Liver (tissue), 3 donors: ENCODE measurements around the gene DNAJC8.

ENCODE experiments used
- GABPA ChIP-seq, 2 donors: IDR thresholded peaks in 1 of 2; conservative IDR thresholded peaks in 1 of 2; 2 replicates each; pipeline ENCODE4 v1.6.1; 2016; ENCODE audit warnings: antibody characterized with exemption in 2 of 2, mild to moderate bottlenecking in 1 of 2, moderate library complexity in 1 of 2
- RAD21 ChIP-seq, 2 donors: IDR thresholded peaks; 2 replicates each; pipeline ENCODE4 v1.6.1; 2016; ENCODE audit warnings: antibody characterized with exemption in 2 of 2, mild to moderate bottlenecking in 2 of 2
- TF ChIP-seq, protein P1 (sequence below): fragments of 150-350 bp; IDR thresholded peaks from 2 replicates; pipeline ENCODE4 v1.5.1; 2017; ENCODE audit warnings: improper control_type of control experiment, low read depth, low read length; ENCODE audit not compliant: missing input control
- donor health status: healthy.
- donor health status: healthy.

DNA sequence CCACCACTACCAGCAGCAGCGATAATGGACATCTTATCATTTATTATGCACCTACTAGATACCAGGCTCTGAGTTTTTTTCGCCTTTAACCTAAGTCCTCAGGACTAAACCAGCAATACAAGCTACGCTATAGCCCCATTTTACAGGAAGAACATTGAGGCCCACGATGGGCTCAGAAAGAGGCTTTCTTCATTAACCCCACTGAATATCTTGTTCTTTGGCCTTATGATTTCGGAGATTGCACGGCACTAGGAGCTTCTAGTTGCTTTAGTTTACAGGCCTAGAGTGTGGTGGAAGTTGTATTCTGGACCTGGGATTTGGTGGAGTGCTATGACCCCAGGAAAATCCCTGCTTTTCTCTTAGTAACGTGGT, 28.0 kb upstream of the DNAJC8 start:
- TF ChIP-seq, protein P1, sequence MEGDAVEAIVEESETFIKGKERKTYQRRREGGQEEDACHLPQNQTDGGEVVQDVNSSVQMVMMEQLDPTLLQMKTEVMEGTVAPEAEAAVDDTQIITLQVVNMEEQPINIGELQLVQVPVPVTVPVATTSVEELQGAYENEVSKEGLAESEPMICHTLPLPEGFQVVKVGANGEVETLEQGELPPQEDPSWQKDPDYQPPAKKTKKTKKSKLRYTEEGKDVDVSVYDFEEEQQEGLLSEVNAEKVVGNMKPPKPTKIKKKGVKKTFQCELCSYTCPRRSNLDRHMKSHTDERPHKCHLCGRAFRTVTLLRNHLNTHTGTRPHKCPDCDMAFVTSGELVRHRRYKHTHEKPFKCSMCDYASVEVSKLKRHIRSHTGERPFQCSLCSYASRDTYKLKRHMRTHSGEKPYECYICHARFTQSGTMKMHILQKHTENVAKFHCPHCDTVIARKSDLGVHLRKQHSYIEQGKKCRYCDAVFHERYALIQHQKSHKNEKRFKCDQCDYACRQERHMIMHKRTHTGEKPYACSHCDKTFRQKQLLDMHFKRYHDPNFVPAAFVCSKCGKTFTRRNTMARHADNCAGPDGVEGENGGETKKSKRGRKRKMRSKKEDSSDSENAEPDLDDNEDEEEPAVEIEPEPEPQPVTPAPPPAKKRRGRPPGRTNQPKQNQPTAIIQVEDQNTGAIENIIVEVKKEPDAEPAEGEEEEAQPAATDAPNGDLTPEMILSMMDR: no peak
- TF ChIP-seq GABPA (IDR thresholded peaks at IDR 0.05 in 1 of 2, conservative IDR thresholded peaks at IDR 0.05 in 1 of 2) (no peak), RAD21 (IDR thresholded peaks at IDR 0.05) (no peak)
